GM18505 (cell line): ENCODE results near the gene MS4A8.
"Not testable (repeated sequence)": the region's sequence is repeated elsewhere in the genome, so short reads cannot be mapped to it uniquely, and the experiment has no call there.

Source experiments
- ATAC-seq: cut with Tn5 transposase; IDR thresholded peaks from one replicate; pipeline ENCODE4 v1.9.1; 2021; ENCODE audit not compliant: unreplicated experiment
- POLR2A ChIP-seq: IDR thresholded peaks from 4 replicates; pipeline ENCODE4 v1.6.1; 2011; ENCODE audit warnings: borderline replicate concordance; ENCODE audit not compliant: insufficient read depth, insufficient read length; ENCODE audit errors: extremely low read depth

MS4A8 gene

DNA sequence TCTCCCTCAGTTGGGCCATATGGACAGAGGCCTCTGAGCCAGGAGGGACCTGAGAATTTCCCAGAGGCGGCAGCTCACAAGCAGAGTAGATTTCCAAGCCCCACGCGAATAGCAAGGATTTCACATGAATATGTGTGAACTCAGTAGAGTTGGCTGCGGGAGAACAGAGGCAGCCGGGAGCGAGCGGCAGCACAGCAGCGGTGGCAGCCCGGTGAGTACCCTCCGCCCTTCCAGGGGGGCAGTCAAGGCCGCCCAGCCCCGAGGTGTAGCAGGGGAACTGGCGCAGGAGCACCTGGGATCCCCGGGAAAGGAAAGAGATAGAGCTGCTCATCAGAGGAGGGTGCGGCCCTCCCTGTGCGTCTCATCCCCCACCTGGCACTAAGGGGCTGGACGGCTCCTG is 48.8 kb downstream of the MS4A8 start:
- no peak for TF ChIP-seq POLR2A
- ATAC-seq: no peak

DNA sequence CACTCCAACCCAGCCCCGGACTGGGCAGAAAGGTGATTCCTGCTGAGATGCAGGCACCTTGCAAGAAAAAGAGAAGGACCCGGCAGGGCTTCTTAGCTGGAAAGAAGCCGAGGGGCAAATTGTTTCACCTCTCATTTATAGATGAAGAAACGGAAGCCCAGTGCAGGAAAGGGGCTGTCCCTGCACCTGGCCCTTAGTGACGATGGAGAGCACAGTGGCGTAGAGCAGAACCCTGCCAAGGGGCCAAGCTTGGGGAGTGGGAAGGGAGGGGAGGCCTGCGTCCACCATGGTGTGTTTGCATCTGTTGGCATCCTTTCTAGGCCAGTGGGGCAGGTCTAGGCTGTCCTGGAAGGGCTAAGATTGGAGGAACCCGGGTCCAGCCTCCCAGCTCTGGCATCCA is 49.4 kb downstream of the MS4A8 start:
- ATAC-seq: no peak
- TF ChIP-seq POLR2A: no peak

DNA sequence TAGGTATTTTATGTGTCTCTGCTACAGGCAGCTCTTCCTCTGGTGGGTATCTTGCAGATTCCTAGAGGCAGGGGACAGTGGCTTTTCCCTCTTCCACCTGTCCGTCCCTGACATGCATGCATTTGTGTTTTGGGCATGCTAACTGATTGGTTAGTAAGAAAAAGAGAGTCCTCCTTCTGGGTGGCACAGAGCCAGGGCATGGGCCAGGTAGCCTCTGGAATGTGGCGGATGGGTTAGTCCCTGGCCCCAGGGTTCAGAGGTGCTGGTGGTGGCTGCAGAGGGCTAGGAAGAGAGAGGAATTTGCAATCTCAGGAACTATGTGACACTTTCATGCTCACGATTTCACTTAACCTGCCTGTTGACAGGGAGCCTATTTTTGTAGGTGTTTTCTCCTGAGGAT is 51.5 kb downstream of the MS4A8 start:
- no peak for TF ChIP-seq POLR2A
- ATAC-seq: no peak

DNA sequence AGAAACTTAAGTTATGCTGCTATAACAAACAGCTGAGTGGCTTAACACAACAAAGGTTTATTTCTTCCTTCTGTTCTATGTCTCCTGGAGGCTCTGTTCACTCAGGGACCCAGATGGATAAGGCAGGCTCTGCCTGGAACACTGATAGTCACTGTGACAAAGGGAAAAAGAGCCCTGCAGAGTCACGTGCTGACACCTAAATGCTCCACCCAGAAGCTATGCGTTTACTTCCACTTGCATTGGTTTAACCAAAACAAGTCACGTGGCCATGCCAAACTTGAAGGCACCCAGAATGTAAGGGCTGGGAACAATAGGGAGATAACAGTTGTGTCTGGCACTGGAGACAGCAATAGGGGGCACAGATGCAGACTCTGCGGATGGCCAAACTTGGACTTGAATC is 53.9 kb downstream of the MS4A8 start:
- TF ChIP-seq POLR2A: no peak

DNA sequence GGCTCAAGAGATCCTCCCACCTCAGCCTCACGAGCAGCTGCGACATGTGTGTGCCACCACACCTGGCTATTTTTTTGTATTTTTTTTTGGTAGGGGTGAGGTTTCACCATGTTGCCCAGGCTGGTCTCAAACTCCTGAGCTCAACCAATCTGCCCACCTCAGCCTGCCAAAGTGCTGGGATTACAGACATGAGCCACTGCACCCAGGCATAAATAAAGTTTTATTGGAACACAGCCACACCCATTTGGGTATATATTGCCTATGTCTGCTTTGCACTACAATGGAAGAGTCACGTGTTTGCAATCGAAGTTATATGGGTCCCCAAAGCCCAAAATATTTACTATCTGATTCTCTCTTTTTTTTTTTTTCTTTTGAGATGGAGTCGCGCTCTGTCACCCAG is 55.5 kb downstream of the MS4A8 start:
- ATAC-seq: no peak

More for the DNA sequence above, 53.9 kb downstream of the MS4A8 start:
- ATAC-seq: no peak

DNA sequence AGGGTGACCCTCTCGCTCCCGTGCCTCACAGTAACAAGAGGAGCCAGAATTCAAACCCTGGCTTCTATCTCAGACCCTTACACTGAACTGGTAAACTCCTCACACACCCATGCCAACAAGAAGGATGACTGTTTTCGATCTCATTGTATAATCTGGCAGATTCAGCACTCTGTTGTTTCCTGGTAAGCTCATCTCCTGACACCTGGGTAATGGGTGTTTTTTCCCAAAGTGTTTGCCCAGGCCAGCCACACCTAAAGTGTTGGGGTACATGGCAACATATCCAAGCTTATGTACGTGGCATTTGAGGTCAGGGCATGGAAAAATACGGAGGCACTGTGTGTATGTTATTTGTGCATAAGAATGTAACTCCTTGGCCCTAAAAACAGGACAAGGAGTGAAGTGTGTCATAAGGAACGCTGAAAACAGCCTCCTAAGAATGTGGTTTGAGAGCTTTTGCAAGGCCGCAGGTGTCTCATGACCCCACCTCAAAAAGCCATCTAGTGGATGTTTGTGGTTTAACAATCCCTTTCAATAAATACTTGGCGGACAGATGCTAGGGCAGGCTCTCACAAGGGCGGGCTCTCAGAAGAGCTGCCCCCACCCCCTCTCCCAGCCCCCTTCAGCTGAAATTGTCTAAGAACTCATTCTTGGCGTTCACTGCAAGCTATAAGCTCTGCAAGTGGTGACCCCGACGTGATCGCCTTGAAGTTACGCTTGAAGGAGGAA is 57.1 kb downstream of the MS4A8 start, which contains the start of gene MS4A15:
Gene MS4A15, plus strand, starts transcription at position 561 of the 726 bp plus-strand sequence. CDS start 6,867 bp downstream, outside the sequence.
- ATAC-seq: no peak
- no peak for TF ChIP-seq POLR2A

More for the DNA sequence above, 55.5 kb downstream of the MS4A8 start:
- no peak for TF ChIP-seq POLR2A

DNA sequence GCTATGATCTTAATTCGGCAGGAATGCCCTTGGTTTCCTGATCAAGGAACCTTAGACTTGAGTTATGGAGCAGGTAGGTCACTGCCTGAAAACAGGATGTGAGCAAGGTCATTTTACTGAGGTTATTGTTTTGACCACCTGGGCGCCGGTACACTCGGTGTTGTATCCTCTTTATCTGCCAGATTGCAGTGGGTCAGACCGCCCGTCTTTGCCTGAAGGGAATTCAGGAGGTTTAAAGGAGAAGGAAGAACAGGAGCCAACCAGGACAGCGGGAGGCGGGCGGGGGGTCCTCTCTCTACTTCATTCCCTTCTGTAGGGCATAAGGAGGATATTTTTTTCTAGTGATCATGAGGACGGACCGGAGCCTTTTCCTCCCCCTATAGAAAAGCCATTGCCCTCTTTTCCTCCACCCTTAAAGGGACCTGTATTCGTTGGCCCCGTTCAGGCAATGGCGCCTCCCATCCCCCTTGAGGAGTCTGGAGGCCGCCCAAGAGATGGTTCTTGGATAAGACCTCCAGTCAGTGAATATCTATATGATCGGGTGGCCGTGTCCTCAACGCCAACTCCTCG is 57.9 kb downstream of the MS4A8 start:
- no peak for ATAC-seq
- no peak for TF ChIP-seq POLR2A

DNA sequence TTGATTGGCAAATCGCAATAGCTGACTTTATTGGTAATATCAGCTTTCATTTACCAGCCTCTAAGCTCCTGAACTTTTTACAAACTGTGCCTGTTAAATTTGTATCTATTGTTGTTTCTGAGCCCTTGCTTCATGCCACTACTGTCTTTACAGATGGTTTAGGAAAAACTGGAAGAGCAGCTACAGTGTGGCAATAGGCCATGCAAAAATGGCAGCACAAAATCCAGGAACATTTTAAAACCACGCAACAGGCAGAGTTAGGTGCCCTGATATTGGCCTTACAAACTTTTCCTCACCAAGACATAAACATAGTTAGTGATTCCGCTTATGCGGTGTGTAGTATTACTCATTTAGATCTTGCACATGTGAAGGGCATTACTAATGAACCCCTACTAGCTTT is 59.3 kb downstream of the MS4A8 start:
- ATAC-seq: not testable (repeated sequence)

DNA sequence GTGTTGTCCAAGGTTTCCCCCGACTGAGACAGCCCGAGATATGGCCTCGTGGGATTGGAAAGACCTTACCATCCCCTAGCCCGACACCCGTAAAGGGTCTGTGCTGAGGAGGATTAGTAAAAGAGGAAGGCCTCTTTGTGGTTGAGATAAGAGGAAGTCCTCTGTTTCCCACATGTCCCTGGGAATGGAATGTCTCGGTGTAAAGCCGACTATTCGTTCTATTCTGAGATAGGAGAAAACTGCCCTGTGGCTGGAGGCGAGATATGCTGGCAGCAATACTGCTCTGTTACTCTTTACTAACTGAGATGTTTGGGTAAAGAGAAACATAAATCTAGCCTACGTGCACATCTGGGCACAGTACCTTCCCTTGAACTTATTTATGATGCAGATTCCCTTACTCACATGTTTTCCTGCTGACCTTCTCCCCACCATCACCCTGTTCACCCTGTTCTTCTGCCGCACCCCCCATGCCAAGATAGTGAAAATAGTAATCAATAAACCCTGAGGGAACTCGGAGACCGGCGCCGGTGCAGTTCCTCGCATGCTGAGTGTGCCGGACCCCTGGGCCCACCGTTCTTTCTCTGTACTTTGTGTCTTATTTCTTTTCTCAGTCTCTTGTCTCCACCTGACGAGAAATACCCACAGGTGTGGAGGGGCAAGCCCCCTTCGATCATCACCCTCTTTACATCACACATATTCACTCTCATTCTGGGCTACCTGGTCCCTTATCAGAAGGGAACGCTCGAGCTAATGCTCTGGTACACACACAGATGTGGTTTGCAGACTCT is 60.2 kb downstream of the MS4A8 start:
- not testable (repeated sequence) for ATAC-seq

DNA sequence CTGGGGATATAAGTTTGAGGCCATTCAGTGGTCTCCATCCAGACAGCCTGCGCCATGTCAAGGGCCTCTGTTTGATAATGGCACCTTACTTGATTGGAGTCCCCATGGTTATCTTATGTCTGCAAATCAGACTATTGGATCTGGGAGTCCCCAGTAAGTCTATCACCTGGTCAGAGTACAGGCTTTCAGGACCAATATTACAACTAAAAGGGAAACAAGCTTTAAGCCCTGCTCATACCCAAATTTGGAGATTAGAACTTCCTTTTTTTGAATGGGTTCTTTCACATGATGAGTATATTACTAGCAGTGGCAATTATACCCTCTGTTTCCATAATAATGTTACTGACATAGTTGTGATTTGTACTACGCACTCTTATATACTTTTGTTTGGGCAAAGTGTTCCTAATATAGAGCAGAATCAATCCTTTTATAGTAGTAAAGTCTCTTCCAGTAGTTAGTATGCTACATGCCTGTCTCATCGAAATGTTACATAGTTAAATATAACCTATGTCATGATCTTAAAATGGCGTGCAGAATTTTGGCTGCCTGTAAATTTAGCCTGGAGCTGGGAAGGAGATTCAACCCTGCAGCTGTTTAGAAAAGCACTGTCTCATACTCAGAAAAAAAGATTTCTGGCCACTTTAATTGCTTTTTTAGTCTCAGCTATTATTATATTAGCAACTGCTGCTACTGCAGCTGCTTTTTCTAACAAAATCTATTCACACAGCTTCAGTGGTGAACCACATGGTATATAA is 62.2 kb downstream of the MS4A8 start:
- no peak for TF ChIP-seq POLR2A
- no peak for ATAC-seq

DNA sequence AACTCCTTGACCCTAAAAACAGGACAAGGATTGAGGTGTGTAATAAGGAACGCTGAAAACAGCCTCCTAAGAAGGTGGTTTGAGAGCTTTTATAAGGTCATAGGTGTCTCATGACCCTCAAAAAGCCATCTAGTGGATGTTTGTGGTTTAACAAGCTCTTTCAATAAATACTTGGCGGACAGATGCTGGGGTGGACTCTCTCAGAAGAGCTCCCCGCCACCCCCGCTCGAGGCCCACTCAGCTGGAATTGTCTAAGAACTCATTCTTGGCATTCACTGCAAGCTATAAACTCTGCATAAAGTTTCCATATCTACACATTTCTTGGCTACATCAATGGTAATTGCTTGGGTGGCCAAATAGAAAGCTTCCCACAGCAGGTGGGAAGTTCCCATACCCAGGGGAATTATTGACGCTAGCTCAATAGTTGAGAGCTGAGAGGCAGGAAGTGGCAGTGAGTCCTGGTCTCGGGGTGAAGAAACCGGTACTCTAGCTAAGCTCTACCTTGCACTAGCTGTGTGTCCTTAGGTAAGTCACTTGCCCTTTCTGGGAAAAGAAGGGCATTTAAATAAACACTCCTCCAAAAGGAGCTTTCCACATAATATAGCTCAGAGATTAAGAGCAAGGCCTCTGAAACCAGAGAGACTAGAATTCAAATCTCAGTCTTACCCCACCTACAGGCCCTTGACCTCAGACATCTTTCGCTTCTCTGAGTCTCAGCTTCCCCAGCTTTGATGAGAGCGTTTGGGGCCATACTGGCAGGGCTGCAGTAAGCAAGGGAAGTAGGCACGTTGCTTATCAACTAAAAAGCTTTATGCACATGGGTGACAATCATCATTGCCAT is 63.7 kb downstream of the MS4A8 start:
- peak; percentile 35 for TF ChIP-seq POLR2A
- ATAC-seq: peak; percentile 66

DNA sequence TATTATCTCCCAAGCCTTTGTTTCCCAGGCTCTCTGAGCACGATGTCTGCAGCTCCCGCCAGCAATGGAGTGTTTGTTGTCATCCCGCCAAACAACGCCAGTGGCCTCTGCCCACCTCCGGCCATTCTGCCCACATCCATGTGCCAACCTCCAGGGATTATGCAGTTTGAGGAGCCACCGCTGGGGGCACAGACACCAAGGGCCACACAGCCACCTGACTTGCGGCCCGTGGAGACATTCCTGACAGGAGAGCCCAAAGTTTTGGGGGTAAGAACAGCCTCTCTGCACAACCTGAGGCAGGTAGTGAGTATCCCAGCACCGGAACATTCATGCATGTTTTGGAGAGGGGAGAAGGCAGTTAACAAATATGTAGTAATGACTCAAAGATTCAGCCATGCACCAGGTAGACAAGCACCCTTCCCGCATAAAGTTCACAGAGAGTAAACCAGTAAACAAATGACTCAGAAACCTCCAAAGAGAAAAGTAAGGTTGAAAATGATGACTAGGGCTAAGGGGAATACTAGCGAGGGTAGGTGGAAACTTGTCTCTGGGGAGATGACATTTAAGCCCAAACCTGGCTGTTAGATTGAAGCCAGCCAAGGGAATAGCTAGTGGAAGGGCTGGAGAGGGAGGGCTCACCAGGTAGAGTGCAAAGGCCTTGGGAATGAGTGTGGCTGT is 64.4 kb downstream of the MS4A8 start:
- ATAC-seq: no peak
- peak; percentile 8 for TF ChIP-seq POLR2A

DNA sequence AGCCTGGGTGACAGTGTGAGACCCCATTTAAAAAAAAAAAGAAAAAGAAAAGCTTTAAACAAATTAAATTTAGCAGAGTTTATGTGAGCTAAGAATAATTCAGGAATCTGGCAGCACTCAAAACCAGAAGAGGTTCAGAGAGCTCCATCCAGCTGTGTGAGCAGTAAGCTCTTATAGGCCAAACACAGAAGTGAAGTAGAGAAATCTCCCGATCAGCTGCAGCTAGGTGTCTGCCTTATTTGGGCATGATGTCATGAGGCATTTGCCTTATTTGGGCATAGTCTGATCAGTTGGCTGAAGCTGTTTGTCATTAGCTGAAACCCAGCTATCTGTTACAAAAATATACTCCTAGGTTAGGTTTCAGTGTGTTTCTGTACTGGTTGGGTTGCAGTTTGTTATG is 65.5 kb downstream of the MS4A8 start:
- ATAC-seq: no peak
- TF ChIP-seq POLR2A: peak; percentile 29

DNA sequence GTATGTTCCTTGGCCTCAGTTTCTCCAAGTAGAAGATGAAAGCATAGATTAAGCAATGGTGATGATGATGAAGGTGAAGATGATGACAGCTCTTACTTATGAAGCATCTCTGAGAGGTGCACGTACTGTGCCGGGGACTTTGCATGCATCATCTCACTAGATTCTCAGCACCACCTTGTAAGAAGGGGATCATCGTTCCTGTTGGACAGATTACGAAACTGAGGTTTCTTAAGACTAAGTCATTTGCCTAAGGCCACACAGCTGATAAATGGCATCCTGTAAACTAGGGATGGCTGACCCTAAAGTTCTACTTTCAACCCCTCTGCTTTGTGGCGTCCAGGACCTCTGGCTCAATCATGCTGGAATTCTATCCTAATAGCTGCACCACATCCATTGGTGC is 65.9 kb downstream of the MS4A8 start:
- no peak for ATAC-seq
- no peak for TF ChIP-seq POLR2A
